ENCODE data around the gene CD83. TPM values are rescaled to one million over a fixed set of nuclear protein-coding genes. Genes with fewer than 3 reads are reported as not detected.
"Not testable (repeated sequence)": the region's sequence is repeated elsewhere in the genome, so short reads cannot be mapped to it uniquely, and the experiment has no call there.

CD83 gene
- total RNA-seq, 1 experiment from 2014 or later, result 6.8 TPM

DNA sequence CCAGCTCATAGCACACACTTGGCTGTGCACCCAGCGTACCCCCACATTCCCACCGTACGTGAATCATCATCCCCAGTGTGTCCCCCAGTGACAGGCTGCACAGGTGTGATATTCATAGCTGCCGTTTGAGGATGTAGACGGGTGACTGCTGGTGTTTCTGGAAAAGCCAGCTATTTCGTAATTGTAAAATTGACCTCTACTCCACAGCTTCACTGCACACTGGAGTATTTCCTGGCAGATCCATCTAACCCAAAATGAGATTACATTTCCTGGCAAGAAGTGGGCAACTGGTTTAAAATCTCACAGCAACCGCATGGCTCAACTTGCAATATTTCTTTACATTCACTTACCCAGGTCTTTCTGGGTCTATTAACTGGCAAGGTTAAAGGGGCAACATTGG, 30.3 kb downstream of the CD83 start:
- DNase-seq (ENCODE audit: low read depth), result no peak

DNA sequence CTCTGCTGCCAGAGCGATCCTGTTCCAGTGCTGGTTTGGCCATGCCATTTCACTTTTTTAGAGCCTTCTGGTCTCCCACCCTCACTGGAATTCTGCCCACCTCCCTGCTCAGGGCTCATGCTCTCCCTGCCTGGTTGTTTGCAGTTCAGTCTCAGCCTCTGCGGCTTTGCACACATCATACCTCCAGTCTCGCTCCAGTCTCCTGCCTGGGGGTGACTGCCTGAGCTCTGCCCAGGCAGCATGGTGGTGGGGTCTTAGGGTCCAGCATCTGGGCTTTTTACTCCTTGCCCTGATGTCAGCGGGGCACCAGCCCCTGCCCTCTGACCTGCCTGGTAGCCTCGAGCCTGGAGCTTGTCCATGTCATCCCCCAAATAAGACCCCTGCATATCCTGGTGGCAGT, 30.9 kb downstream of the CD83 start:
- DNase-seq (ENCODE audit: low read depth), result no peak

DNA sequence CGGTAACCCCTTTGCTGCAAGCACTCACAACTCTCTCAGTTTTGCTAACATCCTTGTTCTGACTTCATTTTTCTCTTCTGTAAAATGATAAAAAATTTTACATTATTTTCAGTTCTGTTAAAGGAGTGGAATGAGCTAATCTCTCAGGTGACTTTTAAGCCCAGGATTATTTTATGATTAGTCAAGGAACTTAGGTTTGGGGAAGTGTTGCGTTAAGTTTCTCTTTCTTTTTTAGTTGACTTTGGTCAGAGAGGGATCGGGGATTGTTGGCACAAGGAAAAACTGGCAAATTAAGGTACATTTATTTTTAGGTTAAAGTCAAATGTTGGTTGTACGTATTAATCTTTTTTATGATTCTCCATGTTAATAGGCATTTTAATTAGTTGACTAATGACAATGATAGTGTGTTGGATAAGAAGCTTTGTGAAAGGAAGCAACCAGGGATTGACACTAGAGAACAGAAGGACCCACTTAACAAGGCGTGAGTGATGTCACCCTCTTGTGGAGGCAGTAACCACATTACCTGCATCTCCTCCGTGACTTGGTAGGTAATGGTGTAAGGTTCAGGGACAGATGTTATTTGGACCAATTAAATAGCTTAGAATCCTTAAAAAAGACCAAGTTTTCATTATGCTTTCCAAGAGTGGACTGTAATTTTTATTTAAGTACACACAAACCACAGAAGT, 31.6 kb downstream of the CD83 start:
- no peak for DNase-seq (ENCODE audit: low read depth)

DNA sequence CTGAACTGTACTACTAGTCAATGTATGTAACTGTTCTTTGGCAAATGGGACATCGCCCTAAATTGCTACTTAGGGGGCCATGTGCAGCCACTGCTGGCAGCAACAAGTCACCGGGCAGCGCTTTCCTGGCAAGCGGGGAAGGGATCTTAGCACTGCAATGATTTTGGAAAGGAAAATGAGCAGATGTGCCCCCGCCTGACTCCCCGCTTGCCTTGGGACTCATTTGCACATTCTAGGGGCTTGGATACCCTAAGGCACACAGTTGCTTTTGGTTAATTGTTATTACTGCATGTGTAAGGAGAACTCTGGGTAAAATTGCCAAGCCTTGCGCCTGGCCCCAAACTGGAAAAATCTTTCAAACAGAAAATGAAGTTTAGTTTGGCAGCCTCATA, 32.2 kb downstream of the CD83 start:
- no peak for DNase-seq (ENCODE audit: low read depth)

DNA sequence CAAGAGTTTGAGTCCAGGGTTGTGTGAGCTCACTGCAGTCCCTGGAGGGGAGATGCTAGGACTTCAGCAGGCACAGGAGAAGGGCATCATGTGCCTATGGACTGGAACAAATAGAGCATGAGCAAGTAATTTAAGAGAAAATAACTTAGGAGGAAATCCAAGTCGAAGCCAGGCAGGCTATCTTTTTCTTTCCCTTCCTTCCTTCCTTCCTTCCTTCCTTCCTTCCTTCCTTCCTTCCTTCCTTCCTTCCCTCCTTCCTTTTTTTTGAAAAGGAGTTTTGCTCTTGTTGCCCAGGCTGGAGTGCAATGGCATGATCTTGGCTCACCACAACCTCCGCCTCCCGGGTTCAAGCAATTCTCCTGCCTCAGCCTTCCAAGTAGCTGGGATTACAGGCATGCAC, 33.7 kb downstream of the CD83 start:
- not testable (repeated sequence) for DNase-seq (ENCODE audit: low read depth)

DNA sequence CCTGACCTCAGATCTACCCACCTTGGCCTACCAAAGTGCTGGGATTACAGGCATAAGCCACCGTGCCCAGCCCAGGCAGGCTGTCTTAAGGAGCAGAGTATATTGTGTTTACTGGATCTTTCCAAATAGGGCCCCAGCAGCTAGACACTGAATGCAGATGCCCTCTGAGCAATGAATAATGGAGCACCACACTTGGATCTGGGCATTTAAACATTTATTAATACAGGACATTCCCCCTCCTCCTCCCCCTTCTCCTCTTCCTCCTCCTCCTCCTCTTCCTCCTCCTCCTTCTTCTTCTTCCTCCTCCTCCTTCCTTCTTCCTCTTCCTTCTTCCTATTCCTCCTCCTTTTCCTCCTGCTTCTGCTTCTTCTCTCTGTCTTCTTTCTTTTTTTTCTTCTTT, 34.2 kb downstream of the CD83 start:
- no peak for DNase-seq (ENCODE audit: low read depth)

DNA sequence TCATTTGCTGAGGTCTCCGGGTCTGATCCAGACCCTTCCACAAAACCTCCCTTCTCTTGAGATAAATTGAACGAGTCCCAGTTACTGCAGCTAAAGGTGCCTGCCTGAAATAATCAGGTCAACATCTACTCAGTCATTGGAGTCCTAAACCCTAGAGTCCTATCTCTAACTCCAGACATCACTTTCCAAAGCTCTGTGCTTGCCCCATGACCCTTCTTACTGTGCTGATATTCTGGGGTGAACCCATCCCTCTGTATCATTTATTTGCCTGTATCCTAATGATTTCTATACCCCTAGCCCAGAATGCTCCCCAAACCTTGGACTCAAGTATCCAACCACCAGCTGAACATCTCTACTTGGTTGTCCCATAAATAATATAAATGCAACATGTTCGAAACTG, 35.7 kb downstream of the CD83 start:
- no peak for DNase-seq (ENCODE audit: low read depth)

DNA sequence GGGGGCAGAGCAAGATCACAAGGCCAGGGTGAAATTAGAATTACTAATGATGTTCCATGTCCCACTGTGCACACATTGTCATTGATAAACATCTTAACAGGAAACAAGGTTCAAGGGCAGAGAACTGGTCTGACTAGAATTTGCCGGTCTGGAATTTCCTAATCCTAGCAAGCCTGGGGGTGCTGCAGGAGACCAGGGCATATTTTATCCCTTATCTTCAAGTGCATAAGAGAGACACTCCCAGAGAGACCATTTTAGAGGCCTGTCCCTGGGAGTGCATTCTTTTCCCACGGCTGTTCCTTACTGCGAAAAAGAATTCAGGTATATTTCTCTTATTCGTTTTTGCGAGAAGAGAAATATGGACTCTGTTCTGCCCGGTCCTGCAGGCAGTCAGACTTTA, 41.5 kb downstream of the CD83 start:
- no peak for DNase-seq (ENCODE audit: low read depth)

DNA sequence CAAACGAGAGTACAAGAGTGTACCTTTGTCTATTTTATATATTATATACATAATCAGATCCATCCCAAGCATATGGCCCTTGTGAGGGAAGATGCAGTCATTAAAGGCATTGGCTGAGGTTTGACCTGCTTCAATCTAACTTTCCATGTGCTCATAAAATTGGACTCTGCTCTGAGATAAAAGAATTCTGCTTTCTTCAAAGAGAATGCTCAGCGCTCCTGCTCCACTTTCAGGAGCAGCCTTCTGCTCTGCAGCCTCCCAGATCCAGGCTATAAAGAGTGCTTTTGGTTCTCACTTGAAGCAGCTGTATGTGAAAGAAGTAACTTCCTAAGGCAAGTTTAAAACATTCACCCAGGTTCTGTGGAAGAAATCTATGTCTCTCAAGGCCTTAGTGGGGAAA, 45.3 kb downstream of the CD83 start:
- DNase-seq (ENCODE audit: low read depth), result no peak

DNA sequence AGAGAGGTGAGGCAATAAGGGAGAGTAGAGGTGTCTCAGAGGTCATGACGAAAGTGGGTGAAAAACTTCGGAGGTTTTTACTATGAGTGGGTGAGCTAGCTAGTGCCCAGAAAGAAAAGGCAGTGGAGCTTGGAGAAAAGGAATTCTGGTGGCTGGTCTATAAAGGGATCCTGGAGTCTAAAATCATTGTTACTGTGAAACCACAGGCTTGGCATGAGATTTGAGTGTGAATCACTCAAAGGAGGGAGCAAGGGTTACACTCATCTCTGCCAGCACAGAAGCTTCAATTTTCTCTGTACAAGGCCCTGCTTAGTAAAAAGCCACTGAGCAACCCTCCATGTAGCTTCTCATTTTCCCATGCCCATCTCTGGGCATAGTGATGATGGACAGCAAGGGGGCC, 47.5 kb downstream of the CD83 start:
- peak; percentile 96 for DNase-seq (ENCODE audit: low read depth)

DNA sequence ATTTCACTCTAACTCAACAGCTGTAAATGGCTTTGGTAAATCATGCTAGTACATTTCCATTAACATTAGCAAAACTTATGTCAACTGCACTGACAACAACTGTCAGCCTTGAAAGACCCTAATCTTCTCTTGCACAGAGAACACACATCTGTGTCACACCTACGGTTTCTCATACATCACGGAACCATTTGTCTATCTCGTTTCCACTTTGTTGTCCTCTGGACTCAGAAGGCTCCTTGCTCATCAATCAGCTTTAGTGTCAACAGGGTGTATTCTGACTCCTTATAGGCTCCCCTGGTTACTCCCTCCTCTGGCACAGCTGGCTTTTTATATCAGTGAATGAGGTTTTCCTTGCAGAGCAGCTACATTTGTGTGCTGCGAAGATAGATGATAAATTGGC, 49.3 kb downstream of the CD83 start:
- no peak for DNase-seq (ENCODE audit: low read depth)

DNA sequence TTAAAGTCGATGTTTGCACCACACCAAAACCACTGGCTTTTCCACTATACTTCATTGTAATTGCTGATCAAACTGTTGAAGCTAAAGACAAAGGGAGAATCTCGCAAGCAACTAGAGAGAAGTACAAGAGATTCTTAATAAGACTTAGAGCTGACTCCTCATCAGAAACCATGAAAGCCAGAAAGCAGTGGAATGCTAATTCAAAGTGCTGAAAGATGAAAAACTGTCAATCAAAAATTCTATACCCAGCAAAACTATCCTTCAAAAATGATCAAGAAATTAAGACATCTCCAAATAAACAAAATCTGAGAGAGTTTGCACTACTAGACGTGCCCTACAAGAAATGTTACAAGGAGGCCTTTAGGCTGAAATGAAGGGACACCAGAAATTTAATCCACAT, 52.6 kb downstream of the CD83 start:
- no peak for DNase-seq (ENCODE audit: low read depth)

DNA sequence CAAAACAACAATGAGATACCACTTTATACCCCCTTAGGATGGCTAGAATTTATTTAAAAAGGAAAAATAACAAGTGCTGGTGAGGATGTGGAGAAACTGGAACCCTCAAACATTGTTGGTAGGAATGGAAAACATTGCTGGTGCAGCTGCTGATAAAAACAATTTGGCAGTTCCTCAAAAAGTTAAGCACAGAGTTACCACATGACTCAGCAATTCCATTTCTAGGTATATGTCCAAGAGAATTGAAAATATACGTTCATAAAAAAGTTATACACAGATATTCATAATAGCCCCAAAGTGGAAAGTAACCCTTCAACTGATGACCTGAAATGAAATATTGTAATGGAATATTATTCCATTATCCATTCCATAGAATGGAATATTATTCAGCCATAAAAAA, 55.0 kb downstream of the CD83 start:
- DNase-seq (ENCODE audit: low read depth), result no peak

DNA sequence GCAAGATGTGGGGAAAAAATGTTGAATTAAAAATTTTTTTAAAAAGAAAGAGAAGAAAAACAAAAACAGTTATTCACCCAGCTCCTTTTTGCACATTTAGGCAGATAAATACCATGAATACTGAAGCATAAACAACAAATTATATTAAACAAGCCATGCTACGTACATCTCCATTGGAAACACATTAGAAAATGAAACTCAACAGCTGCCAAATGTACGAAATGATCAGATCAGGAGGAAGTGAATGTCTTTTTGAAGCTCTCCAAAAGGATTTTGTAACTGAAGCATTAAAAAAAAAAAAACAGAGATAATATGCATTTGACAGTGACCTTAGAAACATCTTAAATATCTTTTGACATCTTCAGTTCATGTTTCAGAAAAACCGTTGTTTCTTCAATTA, 56.7 kb downstream of the CD83 start:
- no peak for DNase-seq (ENCODE audit: low read depth)

DNA sequence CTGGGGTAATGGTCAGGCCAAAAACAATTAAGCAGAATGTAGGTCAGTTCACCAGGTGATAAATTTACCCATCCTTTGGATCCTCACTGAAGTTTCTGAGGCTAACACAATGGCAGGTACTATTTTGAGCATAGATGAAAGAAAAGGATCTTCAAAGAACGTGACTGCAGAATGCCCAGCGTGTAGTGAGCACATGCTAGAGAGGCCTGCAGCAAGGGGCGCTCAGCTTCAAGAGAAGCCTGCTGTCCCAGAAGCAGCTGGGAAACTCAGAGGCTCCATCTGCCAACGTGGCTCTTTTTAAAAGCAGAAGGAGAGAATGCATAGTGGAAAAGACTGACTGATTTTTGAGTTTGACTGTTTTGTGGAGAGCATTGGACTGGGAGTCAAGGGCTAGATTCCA, 57.4 kb downstream of the CD83 start:
- DNase-seq (ENCODE audit: low read depth), result no peak

DNA sequence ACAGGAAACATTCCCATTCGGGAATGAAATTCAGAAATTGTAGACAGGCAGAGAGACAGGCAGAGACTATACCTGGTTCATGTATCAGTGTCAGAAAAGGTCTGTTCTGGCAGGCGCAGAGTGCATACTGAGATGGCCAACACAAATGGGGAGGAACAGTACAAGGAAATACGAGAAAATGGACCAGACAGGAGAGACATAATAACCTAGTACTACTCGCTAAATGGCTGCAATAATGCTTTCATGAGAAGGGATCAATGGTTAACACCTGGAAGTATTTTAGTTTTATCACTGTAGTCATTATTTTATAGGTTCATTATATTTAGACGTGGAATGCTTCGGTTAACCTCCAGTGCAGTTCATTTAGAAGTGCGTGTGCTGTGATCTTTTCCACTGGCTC, 58.9 kb downstream of the CD83 start:
- no peak for DNase-seq (ENCODE audit: low read depth)

DNA sequence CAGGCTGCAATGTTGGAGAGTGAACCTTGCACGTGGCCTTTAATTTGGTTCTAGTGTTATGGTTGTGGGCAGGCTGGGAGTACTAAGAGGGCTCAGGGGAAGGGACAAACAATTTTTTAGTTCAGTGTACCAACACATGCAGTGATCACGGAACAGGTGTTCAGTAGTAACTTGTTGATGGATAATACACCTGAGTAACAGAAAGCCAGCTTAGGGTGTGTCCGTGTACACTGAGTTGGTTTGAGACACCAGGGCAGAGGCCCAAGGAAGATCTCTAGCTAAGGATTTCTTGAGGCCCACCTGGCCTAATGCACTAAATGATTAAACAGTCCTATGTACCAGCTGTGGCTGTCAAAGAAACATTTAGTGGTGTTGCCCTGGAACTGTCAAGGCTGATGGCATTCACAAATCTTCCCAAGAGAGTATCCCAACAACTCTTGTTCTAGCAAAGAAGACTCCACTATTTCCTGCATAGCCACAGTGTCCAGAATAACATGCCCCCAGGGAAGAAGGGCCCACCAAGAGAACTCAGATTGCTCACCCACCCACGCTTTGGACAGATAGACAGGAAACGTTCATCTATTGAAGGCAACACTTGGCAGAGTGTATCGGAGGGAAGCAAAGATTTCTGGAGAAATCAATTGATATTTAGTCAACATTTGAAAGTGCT, 60.0 kb downstream of the CD83 start:
- DNase-seq (ENCODE audit: low read depth), result no peak

DNA sequence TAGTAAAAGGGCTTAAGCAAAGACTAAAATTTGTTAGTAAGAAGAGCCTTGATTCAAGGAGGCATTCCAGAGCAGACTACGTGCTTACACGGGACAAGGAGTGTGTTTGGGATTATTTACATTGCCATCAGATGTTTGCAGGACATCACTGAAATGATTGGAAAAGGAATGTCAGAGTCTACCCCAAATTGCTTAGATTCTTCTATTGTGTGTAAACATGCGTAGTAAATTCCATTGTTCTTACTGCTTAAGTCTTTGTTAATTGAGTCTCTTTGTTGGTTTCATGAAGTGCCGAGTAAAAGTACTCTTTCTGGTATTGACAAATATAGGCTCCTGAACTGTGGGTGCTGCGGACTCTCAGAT, 60.5 kb downstream of the CD83 start:
- DNase-seq (ENCODE audit: low read depth), result no peak

DNA sequence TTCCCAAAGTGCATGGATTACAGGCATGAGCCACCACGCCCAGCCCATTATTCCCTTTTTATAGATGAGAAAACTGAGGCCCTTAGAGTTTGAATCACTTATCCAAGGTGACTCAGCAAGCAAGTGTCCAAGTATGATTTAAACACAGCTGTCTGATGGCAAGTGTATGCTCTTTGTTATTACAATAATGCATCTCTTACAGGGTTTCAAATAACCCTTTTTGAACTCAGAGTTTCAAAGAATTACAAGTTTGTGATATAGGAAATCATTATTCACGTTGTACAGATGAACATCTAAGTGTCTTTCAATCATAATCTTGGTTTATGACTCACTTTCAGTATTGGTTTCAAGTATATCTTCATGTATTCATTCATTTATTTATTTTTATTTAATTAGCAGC, 63.0 kb downstream of the CD83 start:
- DNase-seq (ENCODE audit: low read depth), result no peak

DNA sequence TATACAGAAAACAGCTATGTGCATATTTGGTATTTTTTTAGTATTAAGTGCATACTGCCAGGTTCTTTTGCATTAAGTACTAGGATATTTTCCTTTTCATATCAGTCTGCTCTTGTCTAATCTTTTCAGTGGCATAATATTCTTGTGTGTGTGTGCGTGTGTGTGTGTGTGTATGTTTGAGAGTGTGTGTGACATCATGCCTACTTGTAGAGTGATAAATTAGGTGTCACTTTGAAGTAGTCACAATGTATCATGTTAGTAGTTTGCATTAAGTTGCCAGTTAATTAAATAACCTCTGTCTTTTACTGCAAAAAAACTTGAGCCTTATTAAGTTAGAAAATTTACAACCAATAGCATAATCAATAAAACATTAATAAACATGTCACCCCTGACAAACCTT, 65.3 kb downstream of the CD83 start:
- DNase-seq (ENCODE audit: low read depth), result no peak

All from M059J (cell line).